Urinary bladder (tissue), 2 donors: ENCODE measurements around the gene AMDHD2. TPM values are rescaled to one million over a fixed set of nuclear protein-coding genes. Genes with fewer than 3 reads are reported as not detected.

Experiments
- polyA plus RNA-seq: library from polyadenylated mRNA; stranded (reverse); fragments of 200-250 nt; gene quantifications from one replicate; pipeline ENCODE4 v1.2.3, GENCODE V29; 2013
- small RNA-seq: library from RNA; depleted of rRNA; stranded (forward); fragments of <200 nt; gene quantifications from one replicate; pipeline ENCODE3, GENCODE V24; 2014
- total RNA-seq: library from RNA; depleted of rRNA; stranded (reverse); fragments of >200 nt; gene quantifications from one replicate; pipeline ENCODE4 v1.2.3, GENCODE V29; 2014
- donor health status: healthy.

The AMDHD2 gene
- total and polyA plus RNA-seq, 2 donors = 16.4 to 40.2 TPM

Small RNA genes lying within 50 kb of the gene (small RNA-seq; reads per million reads assigned to genes)
- gene AC093525.1 (not detected), gene MIR3178 (0.09 reads per million)

Other genes with a start within 250 kb of the AMDHD2 start
- gene ABCA3, start 179.6 kb upstream of the AMDHD2 start, total RNA-seq = 5.5 TPM
- 8.3 TPM for gene ABCA3, start 179.6 kb upstream of the AMDHD2 start, polyA plus RNA-seq
- 9.6 TPM for gene CCNF, start 90.9 kb upstream of the AMDHD2 start, total RNA-seq
- 2.2 TPM for gene CCNF, start 90.9 kb upstream of the AMDHD2 start, polyA plus RNA-seq
- gene TEDC2, start 60.3 kb upstream of the AMDHD2 start, total RNA-seq = 2.4 TPM
- 1.1 TPM for gene TEDC2, start 60.3 kb upstream of the AMDHD2 start, polyA plus RNA-seq
- gene NTN3, start 49.1 kb upstream of the AMDHD2 start, total RNA-seq = 5.2 TPM
- gene NTN3, start 49.1 kb upstream of the AMDHD2 start, polyA plus RNA-seq = 0.19 TPM
- 11.2 TPM for gene TBC1D24, start 45.2 kb upstream of the AMDHD2 start, total RNA-seq
- gene TBC1D24, start 45.2 kb upstream of the AMDHD2 start, polyA plus RNA-seq = 5.8 TPM
- gene ATP6V0C, start 6.4 kb upstream of the AMDHD2 start, total RNA-seq = 15.0 TPM
- gene ATP6V0C, start 6.4 kb upstream of the AMDHD2 start, polyA plus RNA-seq = 193 TPM
- gene CEMP1, start 11.0 kb downstream of the AMDHD2 start, total RNA-seq = not detected
- 0.85 TPM for gene CEMP1, start 11.0 kb downstream of the AMDHD2 start, polyA plus RNA-seq
- 20.0 TPM for gene PDPK1, start 17.6 kb downstream of the AMDHD2 start, total RNA-seq
- 26.0 TPM for gene PDPK1, start 17.6 kb downstream of the AMDHD2 start, polyA plus RNA-seq
- 13.7 TPM for gene KCTD5, start 162.2 kb downstream of the AMDHD2 start, total RNA-seq
- gene KCTD5, start 162.2 kb downstream of the AMDHD2 start, polyA plus RNA-seq = 18.4 TPM
- gene PRSS27, start 199.9 kb downstream of the AMDHD2 start, total RNA-seq = 0.85 TPM
- gene PRSS27, start 199.9 kb downstream of the AMDHD2 start, polyA plus RNA-seq = 2.5 TPM
- 115 TPM for gene SRRM2, start 232.3 kb downstream of the AMDHD2 start, total RNA-seq
- 481 TPM for gene SRRM2, start 232.3 kb downstream of the AMDHD2 start, polyA plus RNA-seq